Heart right ventricle (tissue), 16 donors: ENCODE measurements around the gene ZNF679. TPM values are rescaled to one million over a fixed set of nuclear protein-coding genes. Genes with fewer than 3 reads are reported as not detected.

Experiments used
- ATAC-seq, 8 donors: fragments of 200-7000 bp; cut with Tn5 transposase; one replicate each; pipeline ENCODE4 v1.9.1; 2020; ENCODE audit warnings: mild to moderate bottlenecking in 8 of 8, moderate library complexity in 8 of 8, moderate number of reproducible peaks in 1 of 8
- DNase-seq, 2 donors: peaks; one replicate each; pipeline ENCODE4 v3.0.0-alpha.2; 2020
- H3K27ac ChIP-seq, 10 donors: fragments of 200-600 bp; sonication (generic) in 2 of 10; one replicate each; pipeline versions ENCODE4 v1.5.0 to v1.8.0; 2020 to 2022; ENCODE audit warnings: mild to moderate bottlenecking in 3 of 10
- H3K27me3 ChIP-seq, 7 donors: fragments of 200-600 bp; one replicate each; pipeline ENCODE4 v1.8.0; 2021 to 2022; ENCODE audit warnings: mild to moderate bottlenecking in 2 of 7
- H3K36me3 ChIP-seq, 9 donors: fragments of 200-600 bp; sonication (generic) in 1 of 9; one replicate each; pipeline versions ENCODE4 v1.5.0 to v1.8.0; 2020 to 2022; ENCODE audit warnings: mild to moderate bottlenecking in 2 of 9
- H3K4me1 ChIP-seq, 9 donors: fragments of 200-600 bp; sonication (generic) in 1 of 9; one replicate each; pipeline versions ENCODE4 v1.5.0 to v1.8.0; 2020 to 2022; ENCODE audit warnings: mild to moderate bottlenecking in 4 of 9
- H3K4me3 ChIP-seq, 10 donors: fragments of 200-600 bp; sonication (generic) in 2 of 10; one replicate each; pipeline versions ENCODE4 v1.5.0 to v1.8.0; 2020 to 2022; ENCODE audit warnings: mild to moderate bottlenecking in 7 of 10, moderate library complexity in 2 of 10
- H3K9me3 ChIP-seq, 11 donors: fragments of 200-600 bp in 10 of 11; sonication (generic) in 2 of 11; one replicate each; pipeline versions ENCODE4 v1.5.0 to v1.8.0; 2013 to 2022; ENCODE audit warnings: mild to moderate bottlenecking in 2 of 11, control low read depth in 1 of 11, moderate library complexity in 1 of 11
- CTCF ChIP-seq, 9 donors: fragments of 200-600 bp; sonication (generic) in 2 of 9; IDR thresholded peaks; one replicate each; pipeline versions ENCODE4 v1.5.0 to v1.8.0; 2021 to 2022; ENCODE audit warnings: antibody characterized with exemption in 9 of 9, mild to moderate bottlenecking in 5 of 9, moderate library complexity in 1 of 9
- WGBS, 2 donors: extraction: QIAGEN DNeasy Blood & Tissue Kit; methylation state at CpG; one replicate each; pipeline ENCODE4 v1.1.7; 2013; ENCODE audit warnings: inconsistent platforms in 1 of 2; 5-methylcytosine and 5-hydroxymethylcytosine counted together
- intact Hi-C, 10 donors: fragments of 100-400 bp; cut with DNase I; formaldehyde crosslinking; loops; one replicate each; pipeline versions ENCODE4 v1.11.1 to v1.14.2; 2022
- polyA plus RNA-seq, 2 donors: library from polyadenylated mRNA; stranded (reverse); fragments of 200-250 nt; gene quantifications; one replicate each; pipeline ENCODE4 v1.2.3, GENCODE V29; 2013
- total RNA-seq, 10 donors: library from RNA; stranded (reverse); fragmentation: NEBNext Ultra II Directional in 3 of 10; extraction: Animal tissue kit (Norgen Biotek cat#: 25700) in 3 of 10; gene quantifications; one replicate each; pipeline versions ENCODE4 v1.2.1 to v1.2.4, GENCODE V29; 2021 to 2023
- donor health status: Arrhythmogenic right ventricular cardiomyopathy.
- donor health status: ischemic (EF 13 %, LVEDD 7.1; RV severe dilation, severe dysfunction).
- donor health status: healthy with polysubstance abuse.
- donor health status: DM: no; HTN: yes; CAD: no.
- donor health status: DM: no; HTN: no; CAD: no.
- donor health status: ischemic (EF 25% LVEDD 6.9; RV normal size, moderate dysfunction).
- donor health status: ischemic (EF 25% LVEDD 5.7; RV mildly dilated, moderate dysfunction).
- donor health status: healthy.
- donor health status: DM: yes; HTN: yes; CAD: no.
- donor health status: Ischemic cardiomyopathy.
- donor health status: ischemic (EF 35%, LVEDD 5.7; RV mildly dilated, moderate dysfunction).
- donor health status: nonischemic (EF 11% LVEDD 7.7; RV severe dilation, severe dysfunction).
- donor health status: DM: yes; HTN: yes; CAD: no.
- donor health status: PGD.
- donor health status: ischemic (EF 29% LVEDD 5.4; RV normal size, mild dysfunction).
- donor health status: nonischemic (EF 23%, LVEDD 6.1; RV moderate dilation, normal function).

The ZNF679 gene
- total and polyA plus RNA-seq, 12 donors = not detected

GRCh38 chr7:64300641-64301405 is 72.5 kb downstream of the ZNF679 start:
- WGBS, 2 donors = 90 to 92% methylated on average over 9 of the region's 9 CpGs
- ATAC-seq = no peak
- no peaks in the 10 kb centered on the region for H3K27me3 ChIP-seq
- peaks cover 0 to under 1% (median 0%) of the 10 kb centered on the region in 9 donors for H3K4me1 ChIP-seq
- no peaks in the 10 kb centered on the region for H3K9me3 ChIP-seq
- no peak overlapping the region for H3K4me3 ChIP-seq
- DNase-seq = no peak
- no peaks in the 10 kb centered on the region for H3K36me3 ChIP-seq
- H3K27ac ChIP-seq = no peak overlapping the region
- intact Hi-C loops = loop anchor here in 4 of 10 donors (10.0 kb wide), 4 partner anchors 264 to 396 kb away; partner anchors contain the start of gene ZNF680 (in 1 of the 4)
- TF ChIP-seq CTCF (IDR thresholded peaks at IDR 0.05) = no peak

- peak; percentile 91 to 92 for DNase-seq
- intact Hi-C loops = loop anchor here in 6 of 10 donors (2.0 to 10.0 kb wide), 7 partner anchors 255 to 403 kb away; partner anchors contain the start of genes ZNF680 (in 4 of the 6) and ZNF107 (in 1 of the 6)
- H3K27me3 ChIP-seq = no peaks in the 10 kb centered on the region
- WGBS, 2 donors = 3% methylated on average over 33 of the region's 33 CpGs
- peak overlapping the region; percentile 54 to 91 (median 81) for H3K27ac ChIP-seq
- TF ChIP-seq CTCF (IDR thresholded peaks at IDR 0.05) = peak in 1 of 9 donors; percentile 24
- H3K36me3 ChIP-seq = peaks cover 0 to 2% (median 0%) of the 10 kb centered on the region in 9 donors
- H3K4me3 ChIP-seq = peak overlapping the region; percentile 27 to 68 (median 62)
- peaks cover 0 to 15% (median 6%) of the 10 kb centered on the region in 9 donors for H3K4me1 ChIP-seq
- ATAC-seq = peak; percentile 96 to 100 (median 98)
- H3K9me3 ChIP-seq = no peaks in the 10 kb centered on the region
These were observed 79.2 kb downstream of the ZNF679 start for GRCh38 chr7:64307254-64308015.

GRCh38 chr7:64308016-64308270 is 79.7 kb downstream of the ZNF679 start:
- Histone ChIP-seq H3K9me3 (no peaks in the 10 kb centered on the region), H3K4me1 (peaks cover 0 to 17% (median 6%) of the 10 kb centered on the region in 9 donors), H3K27me3 (no peaks in the 10 kb centered on the region), H3K27ac (peak overlapping the region in 9 of 10 donors; percentile 54 to 91 (median 82)), H3K36me3 (peaks cover 0 to 2% (median 0%) of the 10 kb centered on the region in 9 donors), H3K4me3 (peak overlapping the region in 9 of 10 donors; percentile 50 to 68 (median 64))
- no peak for TF ChIP-seq CTCF (IDR thresholded peaks at IDR 0.05)
- intact Hi-C loops = loop anchor here in 5 of 10 donors (5.0 to 10.0 kb wide), 6 partner anchors 254 to 403 kb away; partner anchors contain the start of genes ZNF680 (in 3 of the 5) and ZNF107 (in 1 of the 5)
- WGBS, 2 donors = 53 to 54% methylated on average over 7 of the region's 7 CpGs
- ATAC-seq (peak in 2 of 8 donors; percentile 1), DNase-seq (no peak)

GRCh38 chr7:64310426-64310825 is 82.2 kb downstream of the ZNF679 start:
- intact Hi-C loops = loop anchor here in 3 of 10 donors (10.0 kb wide), 4 partner anchors 244 to 574 kb away; partner anchors contain the start of gene ZNF680 (in 1 of the 3)
- Histone ChIP-seq H3K27ac (no peak overlapping the region), H3K36me3 (peaks cover 0 to 2% (median 0%) of the 10 kb centered on the region in 9 donors), H3K27me3 (no peaks in the 10 kb centered on the region), H3K4me1 (peaks cover 3 to 37% (median 17%) of the 10 kb centered on the region in 9 donors), H3K4me3 (no peak overlapping the region), H3K9me3 (no peaks in the 10 kb centered on the region)
- 83 to 94% methylated on average over 3 of the region's 3 CpGs for WGBS, 2 donors
- no peak for TF ChIP-seq CTCF (IDR thresholded peaks at IDR 0.05)
- ATAC-seq (no peak), DNase-seq (no peak)
